ENCODE measurements around the gene PTPRN2.
"Not testable (repeated sequence)": the region's sequence is repeated elsewhere in the genome, so short reads cannot be mapped to it uniquely, and the experiment has no call there.

PTPRN2 gene

GRCh38 chr7:157792241-157793086 lies 795.2 kb downstream of the PTPRN2 start:
- no peak for DNase-seq

- no peak for DNase-seq
Measured at GRCh38 chr7:157791666-157792065, 796.0 kb downstream of the PTPRN2 start.

- no peak for DNase-seq
Measured at GRCh38 chr7:157791261-157791660, 796.4 kb downstream of the PTPRN2 start.

GRCh38 chr7:157789942-157790341 lies 797.7 kb downstream of the PTPRN2 start:
- DNase-seq, result no peak

GRCh38 chr7:157789094-157789493 lies 798.5 kb downstream of the PTPRN2 start:
- DNase-seq, result no peak

- DNase-seq, result no peak
Measured at GRCh38 chr7:157788573-157788972, 799.0 kb downstream of the PTPRN2 start.

- no peak for DNase-seq
Measured at GRCh38 chr7:157787275-157787701, 800.3 kb downstream of the PTPRN2 start.

- no peak for DNase-seq
Measured at GRCh38 chr7:157786375-157787274, 801.0 kb downstream of the PTPRN2 start.

GRCh38 chr7:157785486-157786186 lies 802.0 kb downstream of the PTPRN2 start:
- DNase-seq, result no peak

GRCh38 chr7:157784979-157785441 lies 802.6 kb downstream of the PTPRN2 start:
- no peak for DNase-seq

- DNase-seq, result no peak
Measured at GRCh38 chr7:157784041-157784835, 803.4 kb downstream of the PTPRN2 start.

- no peak for DNase-seq
Measured at GRCh38 chr7:157782041-157782440, 805.6 kb downstream of the PTPRN2 start.

- no peak for DNase-seq
Measured at GRCh38 chr7:157780721-157781120, 806.9 kb downstream of the PTPRN2 start.

- no peak for DNase-seq
Measured at GRCh38 chr7:157780312-157780711, 807.3 kb downstream of the PTPRN2 start.

- DNase-seq, result no peak
Measured at GRCh38 chr7:157779206-157779605, 808.4 kb downstream of the PTPRN2 start.

GRCh38 chr7:157777194-157777762 lies 810.3 kb downstream of the PTPRN2 start:
- not testable (repeated sequence) for DNase-seq

GRCh38 chr7:157775560-157776332 lies 811.9 kb downstream of the PTPRN2 start:
- no peak for DNase-seq

GRCh38 chr7:157775021-157775559 lies 812.5 kb downstream of the PTPRN2 start:
- DNase-seq, result no peak

- DNase-seq, result no peak
Measured at GRCh38 chr7:157774495-157774894, 813.1 kb downstream of the PTPRN2 start.

GRCh38 chr7:157773361-157773760 lies 814.3 kb downstream of the PTPRN2 start:
- no peak for DNase-seq
